Regular cardiac myocyte (primary cell): ENCODE results near the gene GDF9. TPM values are rescaled to one million over a fixed set of nuclear protein-coding genes. Genes with fewer than 3 reads are reported as not detected.

Experiments
- total RNA-seq: library from RNA; depleted of rRNA; stranded (reverse); fragments of >200 nt; gene quantifications from 2 replicates; pipeline ENCODE4 v1.2.3, GENCODE V29; 2014

GDF9 gene
- 0.28 and 0.38 TPM in 2 replicates for total RNA-seq

GRCh38 chr5:132866342-132867045 is at the start of gene GDF9, which contains the start of gene UQCRQ:
Gene GDF9, minus strand, starts transcription at chr5:132866469. Its CDS starts 1,936 bp downstream, at chr5:132864533.
Gene UQCRQ, plus strand, starts transcription at chr5:132866642. Its CDS starts 240 bp downstream, at chr5:132866882.

GRCh38 chr5:132873119-132873929 is 7.1 kb upstream of the GDF9 start, which contains the start of gene LEAP2:
Gene LEAP2, plus strand, starts transcription at chr5:132873668. Its CDS starts 27 bp downstream, at chr5:132873695.

GRCh38 chr5:132830436-132831094 is 35.7 kb downstream of the GDF9 start, which contains the start of gene SHROOM1:
Gene SHROOM1, minus strand, starts transcription at chr5:132830647. Its CDS starts 4,507 bp downstream, at chr5:132826140.

GRCh38 chr5:132812781-132813598 is 53.3 kb downstream of the GDF9 start, which contains the start of gene SOWAHA:
Gene SOWAHA, plus strand, starts transcription at chr5:132813302. Its CDS starts 320 bp downstream, at chr5:132813622.

Other genes starting within 250 kb of the GDF9 start
- not detected in 2 replicates for gene IL13, start 208.3 kb downstream of the GDF9 start, total RNA-seq
- gene IL4, start 192.5 kb downstream of the GDF9 start, total RNA-seq, result not detected in 2 replicates
- gene KIF3A, start 128.9 kb downstream of the GDF9 start, total RNA-seq, result 11.6 and 11.9 TPM in 2 replicates
- not detected in 2 replicates for gene CCNI2, start 119.0 kb downstream of the GDF9 start, total RNA-seq
- 51.8 and 52.1 TPM in 2 replicates for gene SEPTIN8, start 89.2 kb downstream of the GDF9 start, total RNA-seq
- gene SOWAHA, start 53.2 kb downstream of the GDF9 start, total RNA-seq, result under 0.01 TPM in 1 of 2 replicates, not detected in the other
- gene SHROOM1, start 35.8 kb downstream of the GDF9 start, total RNA-seq, result 2.0 and 5.2 TPM in 2 replicates
- gene UQCRQ, start 173 bp upstream of the GDF9 start, total RNA-seq, result 131 and 137 TPM in 2 replicates
- gene LEAP2, start 7.2 kb upstream of the GDF9 start, total RNA-seq, result under 0.01 and 0.28 TPM in 2 replicates
- 34.7 and 43.1 TPM in 2 replicates for gene AFF4, start 97.2 kb upstream of the GDF9 start, total RNA-seq
- 7.3 and 16.3 TPM in 2 replicates for gene ZCCHC10, start 160.1 kb upstream of the GDF9 start, total RNA-seq
- gene HSPA4, start 185.5 kb upstream of the GDF9 start, total RNA-seq, result 150 and 213 TPM in 2 replicates